Suprapubic skin (tissue), 4 donors: ENCODE measurements around the gene COL19A1. TPM values are rescaled to one million over a fixed set of nuclear protein-coding genes. Genes with fewer than 3 reads are reported as not detected.

ENCODE experiments used
- DNase-seq, 2 donors: peaks; one replicate each; pipeline ENCODE4 v3.0.0-alpha.2; 2019; ENCODE audit warnings: low spot score in 2 of 2
- H3K27ac ChIP-seq: fragments of 200-600 bp; sonication (generic); one replicate; pipeline ENCODE4 v1.5.1; 2019
- H3K27me3 ChIP-seq: fragments of 200-600 bp; sonication (generic); one replicate; pipeline ENCODE4 v1.5.1; 2019
- H3K36me3 ChIP-seq: fragments of 200-600 bp; sonication (generic); one replicate; pipeline ENCODE4 v1.5.1; 2019
- H3K4me1 ChIP-seq: fragments of 200-600 bp; sonication (generic); one replicate; pipeline ENCODE4 v1.5.1; 2019
- H3K4me3 ChIP-seq: fragments of 200-600 bp; sonication (generic); one replicate; pipeline ENCODE4 v1.5.1; 2019; ENCODE audit warnings: mild to moderate bottlenecking
- H3K9me3 ChIP-seq: fragments of 200-600 bp; sonication (generic); one replicate; pipeline ENCODE4 v1.5.1; 2019
- CTCF ChIP-seq, 2 donors: fragments of 200-600 bp in 1 of 2; fragments of 450-650 bp in 1 of 2; sonication (generic) in 1 of 2; IDR thresholded peaks; one replicate each; pipeline ENCODE4 v1.5.1; 2016 to 2019; ENCODE audit warnings: antibody characterized with exemption in 2 of 2, mild to moderate bottlenecking in 1 of 2, moderate library complexity in 1 of 2
- EP300 ChIP-seq: sonication (generic); formaldehyde crosslinking; IDR thresholded peaks from one replicate; pipeline ENCODE4 v1.6.1; 2017; ENCODE audit warnings: antibody characterized with exemption
- POLR2A ChIP-seq, 2 donors: fragments of 450-650 bp; IDR thresholded peaks; one replicate each; pipeline ENCODE4 v1.6.1; 2017; ENCODE audit warnings: antibody characterized with exemption in 2 of 2, mild to moderate bottlenecking in 2 of 2, moderate library complexity in 2 of 2
- POLR2AphosphoS5 ChIP-seq, 3 donors: sonication (generic); formaldehyde crosslinking; IDR thresholded peaks; one replicate each; pipeline ENCODE4 v1.6.1; 2017; ENCODE audit warnings: antibody characterized with exemption in 3 of 3
- WGBS: methylation state at CpG from one replicate; pipeline ENCODE4 v1.1.5; 2018; 5-methylcytosine and 5-hydroxymethylcytosine counted together
- total RNA-seq, 4 donors: library from RNA; depleted of rRNA; stranded (reverse); fragments of >200 nt; gene quantifications; one replicate each; pipeline ENCODE4 v1.1.0, GENCODE V29; 2016

Gene COL19A1
- total RNA-seq, 4 donors from 2014 or later, result 0.10 TPM; not detected in 3

DNA sequence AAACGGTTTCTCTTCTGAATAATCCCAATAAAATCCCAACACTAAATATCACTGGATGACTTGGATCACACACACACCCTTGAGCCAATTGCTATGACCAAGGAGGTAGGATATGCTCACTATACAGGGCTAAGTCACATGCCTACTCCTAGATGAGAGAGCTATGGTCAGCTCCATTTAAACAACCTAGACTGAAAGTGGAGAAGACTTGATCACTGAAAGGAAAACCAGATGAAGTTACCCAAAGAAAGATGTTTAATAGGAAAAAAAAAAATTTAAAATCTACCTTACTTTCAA lies 18.9 kb upstream of the COL19A1 start:
- Histone ChIP-seq H3K9me3 (no peaks in the 10 kb centered on the region), H3K4me1 (no peaks in the 10 kb centered on the region), H3K27me3 (peaks cover 3% of the 10 kb centered on the region), H3K36me3 (no peaks in the 10 kb centered on the region), H3K27ac (no peak overlapping the region), H3K4me3 (no peak overlapping the region)
- TF ChIP-seq POLR2A (IDR thresholded peaks at IDR 0.05), result no peak
- no peak for TF ChIP-seq POLR2AphosphoS5 (IDR thresholded peaks at IDR 0.05)
- no peak for TF ChIP-seq CTCF (IDR thresholded peaks at IDR 0.05)
- 23% methylated on average over 1 of the region's 1 CpG for WGBS
- no peak for DNase-seq

DNA sequence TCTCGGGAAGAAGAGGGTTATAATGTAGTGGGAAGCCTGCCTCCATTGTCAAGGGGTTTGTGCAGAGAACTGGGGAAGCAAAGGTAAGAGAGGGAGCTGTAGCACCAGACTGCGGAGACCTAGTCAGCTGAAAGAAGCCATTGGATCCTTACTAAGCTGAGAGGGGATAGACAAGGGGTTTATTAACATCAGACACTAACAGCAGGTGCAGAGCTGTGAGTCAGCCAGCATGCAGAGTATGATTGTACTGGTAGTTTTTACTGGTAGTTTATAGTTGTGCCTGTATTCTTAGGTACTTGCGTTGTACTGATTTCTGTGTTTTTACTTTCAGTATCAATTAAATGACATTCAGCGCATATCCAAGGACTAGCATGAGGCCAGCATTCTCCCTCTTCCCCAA lies 17.8 kb upstream of the COL19A1 start:
- WGBS, result 80% methylated on average over 4 of the region's 4 CpGs
- Histone ChIP-seq H3K9me3 (no peaks in the 10 kb centered on the region), H3K4me3 (no peak overlapping the region), H3K4me1 (no peaks in the 10 kb centered on the region), H3K36me3 (no peaks in the 10 kb centered on the region), H3K27ac (no peak overlapping the region), H3K27me3 (no peaks in the 10 kb centered on the region)
- DNase-seq, result no peak
- no peak for TF ChIP-seq EP300
- no peak for TF ChIP-seq POLR2A (IDR thresholded peaks at IDR 0.05)
- TF ChIP-seq CTCF (IDR thresholded peaks at IDR 0.05), result no peak
- TF ChIP-seq POLR2AphosphoS5 (IDR thresholded peaks at IDR 0.05), result no peak

GRCh38 chr6:69852706-69853105 lies 13.7 kb upstream of the COL19A1 start:
- TF ChIP-seq POLR2AphosphoS5 (IDR thresholded peaks at IDR 0.05) (no peak), EP300 (no peak), POLR2A (IDR thresholded peaks at IDR 0.05) (no peak)
- 0% methylated on average over 1 of the region's 1 CpG for WGBS

DNA sequence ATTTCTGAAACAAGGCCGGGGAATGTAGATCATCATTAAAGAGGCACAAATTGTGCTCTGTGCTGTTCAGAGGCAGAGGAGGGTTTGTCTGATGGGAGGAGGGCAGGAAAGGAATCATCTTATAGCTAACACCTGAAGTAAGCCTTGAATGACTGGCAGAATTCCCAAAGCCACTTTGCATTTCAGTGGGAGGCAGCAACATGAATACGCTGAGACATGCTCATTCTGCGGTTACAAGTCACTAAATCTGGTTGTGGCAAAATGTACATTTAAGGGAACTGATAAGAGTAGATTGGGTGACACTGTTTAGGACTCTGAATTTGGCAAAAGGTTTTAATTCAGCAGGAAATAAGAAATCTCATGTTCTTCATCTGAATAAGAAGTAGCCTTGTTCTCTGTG lies 4.4 kb upstream of the COL19A1 start:
- Histone ChIP-seq H3K4me1 (peaks cover 8% of the 10 kb centered on the region), H3K27me3 (no peaks in the 10 kb centered on the region), H3K9me3 (no peaks in the 10 kb centered on the region), H3K36me3 (no peaks in the 10 kb centered on the region), H3K27ac (no peak overlapping the region), H3K4me3 (no peak overlapping the region)
- no peak for DNase-seq
- 62% methylated on average over 3 of the region's 3 CpGs for WGBS
- TF ChIP-seq POLR2AphosphoS5 (IDR thresholded peaks at IDR 0.05), result no peak
- no peak for TF ChIP-seq POLR2A (IDR thresholded peaks at IDR 0.05)
- TF ChIP-seq EP300, result no peak
- TF ChIP-seq CTCF (IDR thresholded peaks at IDR 0.05), result no peak

More at GRCh38 chr6:69852706-69853105, 13.7 kb upstream of the COL19A1 start:
- no peak overlapping the region for H3K4me3 ChIP-seq
- no peaks in the 10 kb centered on the region for H3K4me1 ChIP-seq
- H3K27me3 ChIP-seq, result no peaks in the 10 kb centered on the region
- no peak overlapping the region for H3K27ac ChIP-seq
- no peaks in the 10 kb centered on the region for H3K9me3 ChIP-seq
- H3K36me3 ChIP-seq, result no peaks in the 10 kb centered on the region
- no peak for DNase-seq

- no peak overlapping the region for H3K4me3 ChIP-seq
- no peaks in the 10 kb centered on the region for H3K36me3 ChIP-seq
- no peak overlapping the region for H3K27ac ChIP-seq
- 92% methylated on average over 2 of the region's 2 CpGs for WGBS
- DNase-seq, result no peak
- H3K4me1 ChIP-seq, result peaks cover 13% of the 10 kb centered on the region
- H3K9me3 ChIP-seq, result no peaks in the 10 kb centered on the region
- no peak for TF ChIP-seq POLR2AphosphoS5 (IDR thresholded peaks at IDR 0.05)
- TF ChIP-seq EP300, result no peak
- TF ChIP-seq POLR2A (IDR thresholded peaks at IDR 0.05), result no peak
- TF ChIP-seq CTCF (IDR thresholded peaks at IDR 0.05), result no peak
- peaks cover 9% of the 10 kb centered on the region for H3K27me3 ChIP-seq
Observed at GRCh38 chr6:69863766-69864165, 2.6 kb upstream of the COL19A1 start.

DNA sequence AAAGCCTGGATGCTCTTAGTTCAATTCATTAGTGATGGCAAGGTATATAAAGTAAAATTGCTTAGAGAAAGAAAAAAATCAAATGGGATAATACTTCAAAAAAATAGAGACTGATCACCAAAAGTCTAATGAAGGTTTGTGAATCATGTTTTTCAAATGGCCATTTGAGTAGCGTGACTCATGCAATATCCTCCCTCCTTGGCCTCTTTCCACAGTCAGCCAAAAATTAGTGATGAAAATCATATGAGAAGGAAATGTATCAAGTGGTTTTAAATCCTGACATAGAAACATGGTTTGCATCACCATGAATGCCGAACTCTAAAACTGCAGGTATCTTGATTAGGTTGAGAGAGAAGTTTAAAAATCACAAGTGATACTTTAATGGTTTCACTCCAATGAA lies 1.2 kb upstream of the COL19A1 start:
- H3K4me1 ChIP-seq, result peaks cover 13% of the 10 kb centered on the region
- DNase-seq, result no peak
- WGBS, result 45% methylated on average over 2 of the region's 2 CpGs
- H3K9me3 ChIP-seq, result no peaks in the 10 kb centered on the region
- peaks cover 9% of the 10 kb centered on the region for H3K27me3 ChIP-seq
- no peaks in the 10 kb centered on the region for H3K36me3 ChIP-seq
- no peak overlapping the region for H3K4me3 ChIP-seq
- no peak overlapping the region for H3K27ac ChIP-seq
- TF ChIP-seq POLR2AphosphoS5 (IDR thresholded peaks at IDR 0.05) (no peak), CTCF (IDR thresholded peaks at IDR 0.05) (no peak), POLR2A (IDR thresholded peaks at IDR 0.05) (no peak), EP300 (no peak)
